HCEC 1CT (cell line): ENCODE measurements around the gene ZNF354B.
"Not testable (repeated sequence)": the region's sequence is repeated elsewhere in the genome, so short reads cannot be mapped to it uniquely, and the experiment has no call there.

ENCODE experiments used
- DNase-seq: peaks from one replicate; pipeline ENCODE4 v3.0.0-alpha.2; 2017

Gene ZNF354B

GRCh38 chr5:178859625-178860521 is at the start of gene ZNF354B:
ZNF354B (plus strand) TSS chr5:178859953; CDS start chr5:178861048, 1,095 bp downstream.
- DNase-seq: peak; percentile 88

GRCh38 chr5:178817506-178817905 is 42.2 kb upstream of the ZNF354B start:
- no peak for DNase-seq

DNA sequence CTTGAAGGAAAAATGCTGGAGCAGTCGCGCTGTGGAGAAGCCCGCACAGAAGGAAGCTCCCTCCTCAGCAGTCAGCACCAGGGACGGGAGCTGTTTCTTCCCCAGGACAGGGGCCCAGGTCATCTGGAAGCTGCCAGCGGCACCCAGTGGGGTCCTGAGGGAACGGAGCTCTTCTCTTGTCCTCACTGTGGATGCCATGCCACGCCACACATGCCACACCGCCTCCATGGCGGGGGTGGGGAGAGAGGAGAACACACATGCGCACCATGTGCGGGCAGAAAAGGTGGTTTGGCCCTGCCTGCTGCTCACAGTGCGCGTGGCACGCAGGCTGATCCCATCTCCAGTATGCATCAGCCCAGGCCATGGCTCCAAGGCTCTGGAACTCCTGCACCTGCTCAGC is 41.7 kb upstream of the ZNF354B start:
- DNase-seq: no peak

DNA sequence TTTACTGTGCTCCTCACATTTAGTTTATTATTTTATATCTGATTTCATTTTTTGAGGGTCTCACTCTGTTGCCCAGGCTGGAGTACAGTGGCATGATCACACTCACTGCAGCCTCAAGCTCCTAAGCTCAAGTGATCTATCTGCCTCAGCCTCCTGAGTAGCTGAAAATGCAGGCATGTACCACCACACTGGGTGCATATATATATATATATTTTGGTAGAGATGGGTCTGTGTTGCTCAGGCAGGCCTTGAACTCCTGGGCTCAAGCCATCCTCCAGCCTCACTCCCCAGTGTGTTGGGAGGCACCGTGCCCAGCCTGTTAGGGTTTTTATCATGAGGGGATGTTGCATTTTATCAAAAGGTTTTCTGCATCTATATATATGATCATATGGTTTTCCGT is 39.8 kb upstream of the ZNF354B start:
- DNase-seq: no peak

DNA sequence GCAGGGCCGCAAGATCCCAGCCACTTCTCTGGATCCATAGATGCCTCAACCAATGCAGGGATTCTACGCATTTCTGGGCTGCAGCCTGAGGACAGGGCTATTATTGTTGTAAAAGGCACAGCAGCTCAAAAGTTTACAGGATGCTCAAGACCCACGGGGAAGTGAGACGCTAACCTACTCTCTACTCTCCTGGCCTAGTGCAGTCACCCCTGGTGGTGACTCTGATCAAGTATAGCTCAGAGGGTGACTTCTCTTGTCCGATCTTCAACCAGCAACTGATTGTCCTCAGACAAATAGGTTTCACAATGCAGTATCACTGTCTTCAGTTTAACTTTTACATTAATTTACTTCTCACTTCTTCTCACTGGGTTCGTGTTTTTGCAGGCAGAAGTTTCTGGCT is 34.3 kb upstream of the ZNF354B start:
- DNase-seq: no peak

GRCh38 chr5:178826216-178826615 is 33.5 kb upstream of the ZNF354B start:
- DNase-seq: no peak

GRCh38 chr5:178827636-178828035 is 32.1 kb upstream of the ZNF354B start:
- no peak for DNase-seq

GRCh38 chr5:178831049-178831448 is 28.7 kb upstream of the ZNF354B start:
- DNase-seq: no peak

DNA sequence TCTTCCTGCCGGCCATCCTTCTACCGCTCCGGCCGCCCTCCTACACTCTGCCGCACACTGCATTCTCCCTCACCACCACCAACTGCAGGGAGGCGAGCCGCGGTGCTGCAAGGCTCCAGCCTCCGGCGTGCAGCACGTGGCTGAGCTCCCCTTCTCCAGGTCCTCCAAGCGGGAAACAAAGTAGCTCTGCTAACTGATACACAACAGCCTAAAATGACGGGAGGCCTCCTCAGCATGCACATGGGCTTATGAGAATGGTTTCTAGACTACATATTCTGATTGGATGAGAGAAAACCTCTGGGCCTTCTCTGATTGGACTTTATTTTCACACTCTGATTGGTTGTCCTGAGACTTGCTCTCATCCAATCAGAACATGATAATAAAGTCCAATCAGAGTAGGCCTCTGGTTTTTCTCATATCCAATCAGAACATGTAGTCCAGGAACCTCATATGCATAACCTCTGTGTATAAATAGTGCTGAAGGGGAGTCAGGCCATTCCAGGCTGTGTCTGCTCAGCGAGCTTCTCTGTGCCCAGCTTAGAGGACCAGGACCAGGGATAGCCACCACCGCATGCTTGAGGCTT is 27.0 kb upstream of the ZNF354B start:
- no peak for DNase-seq

- no peak for DNase-seq
These were observed 23.1 kb upstream of the ZNF354B start for GRCh38 chr5:178836628-178837027.

DNA sequence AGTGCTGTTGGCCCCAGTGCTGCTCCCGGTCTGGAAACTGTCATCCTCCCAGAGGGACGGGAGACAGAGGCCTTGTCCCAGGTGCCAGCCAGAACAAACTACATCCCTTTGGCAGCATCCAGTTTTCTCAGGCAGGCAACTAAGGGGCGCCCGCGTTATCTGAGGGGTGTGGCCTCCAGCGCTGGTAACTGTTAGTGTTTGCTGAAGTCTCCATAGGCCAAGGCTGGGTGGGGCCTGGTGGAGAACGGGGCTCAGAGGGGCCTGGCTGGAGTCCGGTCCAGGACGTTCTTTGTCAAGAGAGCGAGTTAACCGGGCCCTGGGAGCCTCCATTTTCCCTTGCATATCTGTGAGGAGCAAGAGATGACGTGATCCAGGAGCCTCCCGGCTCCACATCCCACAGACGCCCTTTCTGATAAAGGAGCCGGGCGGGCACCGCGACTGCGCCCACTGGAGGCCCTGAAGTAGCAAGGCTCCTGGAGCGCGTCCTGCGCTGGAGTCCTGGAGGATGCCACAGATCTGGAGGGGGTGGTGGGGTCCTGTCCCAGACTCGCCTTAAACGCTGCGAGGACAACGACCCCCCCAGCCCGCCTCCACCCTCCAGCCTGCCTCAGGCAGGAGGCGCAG is 20.9 kb upstream of the ZNF354B start:
- not testable (repeated sequence) for DNase-seq

DNA sequence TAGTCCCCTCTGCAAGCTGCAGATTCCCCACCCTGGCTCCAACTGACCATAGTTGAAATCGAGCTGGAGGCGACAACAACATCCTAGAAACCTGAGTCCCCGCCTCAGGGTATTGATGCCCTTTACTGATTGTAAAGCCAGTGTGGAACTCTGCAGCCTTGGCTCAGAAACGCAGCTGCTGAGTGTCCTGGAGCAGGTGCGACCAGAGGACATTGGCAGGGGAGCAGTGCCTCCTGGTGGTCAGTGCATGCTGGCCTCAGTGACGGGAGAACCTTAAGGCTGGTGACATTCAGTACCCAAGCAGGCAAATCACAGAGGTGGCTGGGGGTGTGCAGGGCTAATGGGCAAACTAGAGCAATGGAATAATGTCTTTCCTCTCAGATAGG is 20.4 kb upstream of the ZNF354B start:
- no peak for DNase-seq

DNA sequence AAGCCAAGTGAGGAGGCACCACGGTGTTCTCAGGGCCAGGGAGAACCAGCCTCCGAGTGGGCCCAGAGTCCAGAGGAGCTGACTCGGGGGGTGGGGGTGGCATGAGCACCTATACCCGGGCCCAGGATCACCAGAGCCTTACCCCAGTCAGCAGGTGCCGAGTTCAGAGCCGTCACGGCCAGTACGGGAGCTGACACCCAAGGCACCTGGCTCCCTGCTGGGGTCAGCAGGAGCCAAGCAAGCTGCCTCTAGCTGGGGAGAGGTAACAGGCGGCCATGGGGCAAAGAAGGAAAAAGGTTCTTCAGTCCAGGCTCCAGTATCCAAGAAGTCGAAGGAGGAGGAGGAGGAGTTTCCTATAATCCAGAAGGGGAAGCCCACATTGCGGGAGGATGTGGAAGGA is 19.4 kb upstream of the ZNF354B start:
- not testable (repeated sequence) for DNase-seq

DNA sequence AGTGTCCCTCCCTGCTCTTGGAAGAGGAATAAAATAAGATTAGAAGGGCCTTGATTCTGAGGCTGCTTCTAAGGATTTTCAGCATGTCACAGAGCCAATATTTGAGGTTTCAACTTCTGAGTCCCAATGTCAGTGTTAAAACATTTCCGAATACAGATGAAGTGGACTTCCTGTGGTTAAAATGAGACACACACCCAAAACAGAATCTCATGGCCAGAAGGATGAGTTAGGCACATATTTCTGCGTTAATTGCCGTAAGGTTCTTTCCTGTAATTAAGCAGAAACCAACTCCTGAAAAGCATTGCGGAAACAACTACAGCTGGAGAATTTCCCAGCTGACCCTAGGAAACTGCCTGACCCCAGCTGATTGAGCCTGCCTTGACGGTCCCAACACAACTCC is 10.4 kb upstream of the ZNF354B start:
- DNase-seq: no peak

GRCh38 chr5:178851951-178852350 is 7.8 kb upstream of the ZNF354B start:
- no peak for DNase-seq

GRCh38 chr5:178854284-178854683 is 5.5 kb upstream of the ZNF354B start:
- DNase-seq: no peak

- DNase-seq: not testable (repeated sequence)
These were observed 862 bp downstream of the ZNF354B start for GRCh38 chr5:178860615-178861014.

DNA sequence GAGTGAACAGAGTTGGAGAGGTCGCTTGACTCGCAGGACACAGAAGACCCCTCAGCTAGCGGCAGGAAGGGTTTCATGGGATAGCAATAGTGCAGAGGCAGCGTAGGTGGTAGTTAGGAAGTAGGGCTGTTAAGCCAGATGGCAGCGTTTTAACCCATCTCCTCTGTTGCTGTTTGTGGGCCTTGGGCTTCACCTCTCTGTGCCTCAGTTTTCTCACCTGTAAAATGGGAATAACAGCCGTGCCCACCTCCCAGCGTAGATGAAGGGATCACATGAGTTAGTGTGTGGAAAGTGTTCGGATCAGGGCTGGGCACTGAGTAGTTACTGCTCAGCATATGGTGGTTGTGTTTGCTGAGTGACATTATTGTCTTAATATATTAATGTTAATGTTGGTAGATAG is 1.9 kb downstream of the ZNF354B start:
- no peak for DNase-seq

- DNase-seq: no peak
These were observed 7.2 kb downstream of the ZNF354B start for GRCh38 chr5:178866946-178867345.

- no peak for DNase-seq
These were observed 9.8 kb downstream of the ZNF354B start for GRCh38 chr5:178869577-178869976.

DNA sequence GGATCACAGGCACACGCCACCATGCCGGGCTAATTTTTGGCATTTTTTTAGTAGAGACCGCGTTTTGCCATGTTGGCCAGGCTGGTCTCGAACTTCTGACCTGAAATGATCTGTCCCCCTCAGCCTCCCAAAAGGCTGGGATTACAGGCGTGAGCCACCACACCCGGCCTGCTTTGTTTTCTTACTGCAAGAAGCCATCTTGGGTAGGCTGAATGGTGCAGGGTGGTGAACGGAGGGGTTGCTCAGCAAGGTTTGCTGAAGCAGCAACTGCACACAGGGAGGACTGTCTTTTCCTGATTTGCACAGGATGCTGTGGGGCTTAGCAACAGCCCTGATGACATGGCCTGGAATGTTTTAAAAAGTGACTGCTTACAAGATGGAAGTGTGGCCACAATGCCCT is 10.7 kb downstream of the ZNF354B start:
- DNase-seq: no peak

DNA sequence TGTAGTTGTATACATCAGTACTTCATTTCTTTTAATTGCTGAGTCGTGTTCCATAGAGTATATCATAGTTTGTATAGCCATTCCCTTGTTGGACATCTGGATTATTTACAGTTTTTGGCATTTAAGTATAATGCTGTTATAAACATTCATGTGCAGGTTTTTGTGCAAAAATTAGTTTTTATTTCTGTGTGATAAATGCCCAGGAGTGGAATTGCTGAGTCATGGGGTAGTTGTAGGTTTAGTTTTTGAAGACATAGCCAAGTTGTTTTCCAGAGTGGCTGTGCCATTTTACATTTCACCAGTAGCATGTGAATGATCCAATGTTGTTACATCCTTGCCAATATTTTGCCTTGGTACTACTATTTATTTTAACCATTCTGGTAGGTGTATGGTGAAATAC is 12.5 kb downstream of the ZNF354B start:
- no peak for DNase-seq

DNA sequence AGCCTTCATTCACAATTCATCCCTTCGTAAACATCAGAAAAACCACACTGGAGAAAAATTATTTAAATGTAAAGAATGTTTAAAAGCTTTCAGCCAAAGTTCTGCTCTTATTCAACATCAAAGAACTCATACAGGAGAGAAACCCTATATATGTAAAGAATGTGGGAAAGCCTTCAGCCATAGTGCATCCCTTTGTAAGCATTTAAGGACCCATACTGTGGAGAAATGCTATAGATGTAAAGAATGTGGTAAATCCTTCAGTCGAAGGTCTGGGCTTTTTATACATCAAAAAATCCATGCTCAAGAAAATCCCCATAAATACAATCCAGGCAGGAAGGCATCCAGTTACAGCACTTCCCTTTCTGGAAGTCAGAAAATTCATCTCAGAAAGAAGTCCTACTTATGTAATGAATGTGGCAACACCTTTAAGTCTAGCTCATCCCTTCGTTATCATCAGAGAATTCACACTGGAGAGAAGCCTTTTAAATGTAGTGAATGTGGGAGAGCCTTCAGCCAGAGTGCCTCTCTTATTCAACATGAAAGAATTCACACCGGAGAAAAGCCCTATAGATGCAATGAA is 23.5 kb downstream of the ZNF354B start:
- DNase-seq: not testable (repeated sequence)
